NCI-H2081 treated with DMSO at 0.1 percent for 48 hours (cell line): ENCODE measurements around the gene HIVEP3.

ENCODE experiments used
- DNase-seq: peaks from one replicate; lab custom pipeline; 2025; lab: John Stamatoyannopoulos, UW

The HIVEP3 gene

DNA sequence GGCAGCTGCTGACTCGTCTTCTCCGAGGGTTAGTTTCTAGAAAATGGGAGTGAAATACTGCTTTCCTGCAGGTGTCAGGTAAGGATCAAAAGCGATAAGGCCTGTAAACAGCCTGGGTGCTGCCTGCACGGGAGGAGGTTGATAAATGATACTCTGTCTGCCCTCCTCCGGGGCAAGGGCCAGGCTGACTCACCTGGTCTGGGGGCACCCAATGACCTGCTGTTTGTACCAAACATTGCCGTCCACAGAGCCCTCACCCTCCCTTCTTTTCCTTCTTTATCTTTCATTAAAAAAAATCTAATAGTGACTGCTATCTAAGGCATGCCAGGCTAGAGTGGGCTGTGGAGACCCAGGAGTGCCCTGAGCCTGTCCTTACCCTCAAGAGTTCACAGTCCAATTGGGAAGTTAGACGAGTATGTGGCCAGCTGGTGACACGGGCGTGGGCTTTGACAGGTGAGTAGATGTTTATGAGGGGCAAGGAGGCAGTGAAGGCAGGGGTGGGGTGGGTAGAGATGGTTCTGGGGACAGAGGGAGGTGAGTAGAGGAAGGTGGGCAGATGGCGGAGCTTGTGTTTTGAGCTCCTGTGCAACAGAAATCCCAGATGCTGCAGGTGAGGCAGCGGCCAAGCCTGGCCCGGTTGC, 450.5 kb downstream of the HIVEP3 start:
- DNase-seq: no peak

DNA sequence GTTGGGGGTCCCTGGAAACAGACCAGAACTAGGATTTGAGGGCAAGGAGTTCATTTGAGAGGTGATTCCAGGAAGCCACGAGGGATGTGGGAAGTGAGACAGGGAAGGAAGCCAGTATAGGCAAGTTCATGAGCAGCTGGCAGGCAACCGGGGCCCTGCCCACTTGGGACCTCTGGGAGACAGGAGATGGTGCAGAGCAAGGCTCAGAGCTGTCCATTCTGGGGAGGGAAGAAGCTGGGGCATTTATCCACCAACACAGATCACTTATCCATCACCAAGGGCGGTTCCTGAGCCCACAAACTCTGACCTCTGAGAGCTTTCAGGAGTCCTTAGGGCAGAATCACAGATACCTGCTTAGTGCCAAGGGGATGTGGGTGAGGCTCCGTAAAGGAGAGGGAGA, 451.0 kb downstream of the HIVEP3 start:
- DNase-seq: no peak

DNA sequence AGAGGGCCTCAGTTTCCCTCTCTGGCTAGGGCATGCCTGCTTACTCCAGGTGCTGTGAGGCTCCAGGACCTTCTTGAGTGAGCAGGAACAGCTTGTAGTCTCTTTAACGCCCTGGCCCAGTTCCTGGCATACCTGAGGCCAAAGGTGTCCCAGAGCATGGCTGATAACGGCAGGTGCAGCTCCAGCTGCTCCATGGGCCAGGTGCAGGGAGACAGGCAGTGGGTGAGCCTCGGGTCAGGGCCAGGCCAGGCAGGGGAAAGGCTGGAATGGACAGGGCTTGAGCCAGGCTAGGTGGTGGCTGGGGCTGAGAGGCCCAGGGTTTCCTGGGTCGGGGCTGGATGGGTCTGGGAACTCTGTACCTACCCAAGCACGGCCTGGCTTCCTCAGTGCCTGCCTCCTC, 452.6 kb downstream of the HIVEP3 start:
- DNase-seq: no peak

DNA sequence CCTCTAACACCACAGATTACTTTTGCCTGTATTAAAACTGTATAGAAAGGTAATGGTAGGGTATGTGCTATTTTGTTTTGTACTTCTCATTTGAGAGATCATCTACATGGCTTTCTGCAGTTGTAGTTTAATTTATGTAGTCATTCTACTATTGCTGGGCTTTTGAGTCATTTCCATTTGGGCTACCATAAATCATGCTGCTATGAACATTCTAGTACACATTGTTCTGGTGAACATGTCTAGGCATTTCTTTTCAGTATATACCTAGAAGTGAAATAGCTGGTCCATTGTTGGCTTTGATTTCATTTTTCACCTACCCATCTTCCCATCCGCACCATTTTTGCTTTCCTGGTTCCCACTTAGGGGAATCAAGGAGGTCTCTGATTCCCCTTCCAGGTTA, 453.0 kb downstream of the HIVEP3 start:
- DNase-seq: no peak

DNA sequence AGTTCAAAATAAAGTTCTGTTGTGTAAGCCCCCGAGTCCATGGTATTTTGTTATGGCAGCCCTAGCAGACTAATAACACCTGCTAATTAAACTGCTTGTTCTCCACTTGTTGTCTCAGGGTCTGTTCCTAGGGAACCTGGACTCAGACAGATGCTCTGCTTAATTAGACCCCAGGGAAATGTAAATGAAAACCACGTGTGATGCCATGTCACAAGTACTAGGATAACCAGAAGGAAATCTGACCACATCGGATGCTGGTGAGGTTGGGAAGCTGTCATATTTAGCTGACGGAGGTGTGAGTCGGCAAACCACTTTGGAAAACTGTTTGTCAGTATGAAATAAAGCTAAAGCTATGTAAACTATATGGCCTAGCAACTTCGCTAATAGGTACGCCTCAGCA, 453.8 kb downstream of the HIVEP3 start:
- no peak for DNase-seq

DNA sequence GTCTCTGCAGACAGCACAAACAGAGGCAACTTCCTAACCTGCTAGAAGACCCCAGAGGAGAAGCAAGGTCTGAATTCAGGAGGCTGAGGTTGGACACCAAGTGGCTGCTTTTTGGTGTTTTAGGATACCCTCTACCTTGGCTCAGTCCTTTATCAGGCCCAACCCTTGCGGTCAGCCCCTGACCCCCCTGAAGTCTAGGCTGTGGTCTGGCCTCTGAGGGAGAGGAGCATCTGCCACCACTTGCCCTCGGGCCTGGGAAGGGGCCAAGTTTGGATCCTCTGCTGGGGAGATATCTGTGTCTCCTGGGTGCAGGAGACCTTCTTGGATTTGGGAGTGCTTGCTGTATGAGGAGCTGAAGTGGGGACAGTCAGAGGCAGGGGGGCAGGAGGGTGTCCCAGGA, 455.2 kb downstream of the HIVEP3 start:
- DNase-seq: no peak

DNA sequence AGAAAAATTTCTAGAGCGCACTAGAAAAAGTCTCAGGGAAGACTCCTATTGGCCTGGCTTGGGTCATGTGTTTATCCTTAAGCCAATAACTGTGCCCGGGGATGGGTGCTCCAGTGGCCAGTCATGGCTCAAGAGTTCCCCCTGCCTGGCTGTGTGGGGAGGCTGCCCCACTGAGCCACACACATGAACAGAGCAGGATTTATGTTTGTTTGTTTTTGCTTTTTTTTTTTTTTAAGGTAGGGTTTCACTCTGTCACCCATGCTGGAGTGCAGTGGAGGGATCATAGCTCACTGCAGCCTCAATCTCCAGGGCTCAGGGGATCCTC, 456.1 kb downstream of the HIVEP3 start:
- no peak for DNase-seq

DNA sequence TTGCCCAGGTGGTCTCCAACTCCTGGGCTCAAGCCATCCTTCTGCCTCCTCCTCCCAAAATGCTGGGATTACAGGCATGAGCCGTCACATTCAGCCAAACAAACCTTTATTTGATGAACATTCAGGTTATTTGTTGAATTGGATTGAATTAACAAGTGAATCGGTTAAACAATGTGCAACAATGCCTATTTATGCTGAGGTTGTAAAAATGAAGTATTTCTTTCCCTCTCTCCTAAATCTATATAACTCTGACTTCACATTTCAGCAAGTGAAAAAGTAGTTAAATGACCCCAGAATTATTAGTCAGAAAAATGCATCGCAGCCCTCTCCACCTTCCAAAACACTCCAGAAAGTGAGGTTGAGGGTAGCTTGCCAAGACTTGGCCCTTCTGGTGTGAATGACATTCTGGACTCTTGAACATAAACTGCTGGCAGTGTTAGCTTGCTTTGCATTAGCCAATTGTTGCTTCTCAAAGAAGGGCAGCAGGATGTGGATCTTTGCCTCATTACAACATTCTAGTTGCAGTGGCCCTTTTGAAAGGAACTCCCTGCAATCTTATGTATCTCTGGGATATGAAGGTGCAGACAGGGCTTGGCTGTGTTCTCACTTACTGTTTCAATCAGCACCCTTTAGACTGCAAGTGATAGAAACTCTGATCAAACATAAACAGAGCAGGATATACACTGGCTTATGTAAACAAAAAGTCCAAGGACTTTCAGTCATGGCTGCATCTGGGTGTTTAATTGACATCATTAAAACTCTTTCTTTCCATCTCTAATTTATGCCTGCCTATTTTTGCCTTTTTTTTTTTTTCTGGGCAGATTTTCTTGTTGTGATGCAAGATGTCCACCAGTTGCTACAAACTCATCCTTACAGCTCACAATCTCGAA, 456.7 kb downstream of the HIVEP3 start:
- no peak for DNase-seq

DNA sequence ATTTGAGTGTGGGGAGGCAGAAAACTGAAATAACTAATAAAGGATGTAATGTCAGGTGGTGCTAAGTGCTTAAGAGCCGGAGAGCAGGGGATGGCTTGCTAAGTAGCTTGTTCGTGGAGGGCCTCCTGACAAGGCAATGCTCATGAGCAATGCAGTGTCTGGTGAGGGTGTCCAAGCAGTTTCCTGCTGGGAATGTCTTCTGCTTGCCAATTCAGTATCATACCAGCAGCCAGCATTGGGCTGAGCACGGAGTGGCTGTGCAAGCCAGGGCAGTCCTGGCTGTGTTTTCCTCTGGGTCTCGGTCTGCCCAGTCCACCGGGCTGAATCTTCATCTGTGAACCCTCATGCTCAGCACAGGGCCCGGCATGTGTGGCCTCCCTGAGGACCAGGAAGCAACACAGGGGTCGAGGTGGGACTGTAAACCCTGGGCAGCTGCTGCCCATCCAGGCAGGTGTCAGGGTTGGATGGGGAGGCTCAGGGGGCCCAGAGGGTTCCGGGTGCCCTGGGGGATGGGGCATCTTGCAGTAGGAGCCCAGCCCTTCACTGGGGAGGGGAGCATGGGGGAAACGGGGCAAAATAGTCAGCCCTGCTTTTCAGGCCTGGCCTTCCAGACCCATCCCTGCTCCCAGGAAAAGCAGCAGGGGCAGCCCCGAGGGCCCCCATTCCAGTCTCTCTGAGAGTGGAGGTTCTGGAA, 461.7 kb downstream of the HIVEP3 start:
- DNase-seq: no peak
